ENCODE results near the gene TRIL.

Gene TRIL

DNA sequence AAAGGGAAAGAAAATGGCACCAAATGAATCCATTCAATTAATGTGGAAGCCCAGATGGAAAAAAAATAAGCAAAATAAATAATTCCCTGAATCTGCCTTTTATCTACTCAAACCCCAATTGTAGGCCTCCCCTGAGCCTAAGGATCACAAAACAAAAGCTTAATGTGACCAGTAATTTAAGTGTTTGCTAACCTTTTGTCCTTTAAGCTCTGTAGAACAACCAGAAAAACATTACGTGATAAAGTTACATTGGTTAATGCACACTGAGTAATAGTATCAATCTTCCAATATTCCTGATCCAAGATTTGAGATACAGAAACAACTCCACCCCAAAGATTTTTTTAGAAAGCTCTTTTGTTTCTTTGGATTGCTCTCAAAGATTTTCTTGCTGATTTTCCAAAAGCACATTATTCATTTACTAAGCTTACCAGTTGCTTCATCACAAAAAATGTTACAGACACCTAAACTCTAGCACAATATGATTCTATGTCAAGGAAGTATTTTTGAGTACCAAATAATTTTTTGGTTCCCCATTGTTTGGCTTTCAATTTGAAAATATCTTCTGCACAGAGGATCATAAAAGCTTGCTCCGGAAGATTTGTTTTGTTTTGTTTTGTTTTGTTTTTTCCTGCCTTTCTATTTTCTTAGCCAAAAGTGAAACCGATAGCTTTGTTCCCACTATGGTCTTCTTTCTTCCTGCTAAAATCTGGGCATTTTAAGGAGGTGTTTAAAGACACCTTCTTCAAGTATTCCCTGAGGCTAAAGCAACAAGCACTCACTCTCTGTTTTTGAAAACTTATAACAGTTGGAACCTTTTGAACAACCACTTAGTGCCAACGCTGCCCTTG lies 54.2 kb downstream of the TRIL start:
- H3K79me2 ChIP-seq (ENCODE audit: control insufficient read depth, insufficient read depth, low read length, poor library complexity): no peaks in the 10 kb centered on the region
- WGBS (ENCODE audit: extremely low coverage, insufficient coverage, insufficient read length): no CpG with 5 or more reads among the region's 4 CpGs

More for the DNA sequence above, 54.2 kb downstream of the TRIL start:
- Histone ChIP-seq H3K4me2 (ENCODE audit: low read length) (no peak overlapping the region), H4K91ac (ENCODE audit: low read depth, low read length) (no peak overlapping the region), H3K14ac (ENCODE audit: low read length) (no peak overlapping the region), H3K4ac (ENCODE audit: low read depth, low read length) (no peak overlapping the region), H2BK12ac (ENCODE audit: low read length) (no peak overlapping the region), H2AK5ac (ENCODE audit: low read length) (no peak overlapping the region), H2AFZ (ENCODE audit: insufficient read depth, low read length, poor library complexity) (no peak overlapping the region), H3K4me3 (ENCODE audit: low read depth, low read length) (no peak overlapping the region), H3K36me3 (ENCODE audit: control insufficient read depth in 1 of 2, insufficient read depth in 2 of 2, low read length in 2 of 2) (no peaks in the 10 kb centered on the region), H2BK120ac (ENCODE audit: insufficient read depth, low read length, poor library complexity) (no peak overlapping the region), H3K23ac (ENCODE audit: low read length) (peak overlapping the region; percentile 89), H3K79me1 (ENCODE audit: low read length) (no peaks in the 10 kb centered on the region), H3K9ac (ENCODE audit: low read length) (no peak overlapping the region), H4K8ac (ENCODE audit: low read depth, low read length) (no peak overlapping the region), H3K4me1 (ENCODE audit: control insufficient read depth in 1 of 2, insufficient read depth in 2 of 2, low read length in 2 of 2) (peaks cover 0 to 2% of the 10 kb centered on the region in 2 experiments), H3K18ac (ENCODE audit: low read length) (no peak overlapping the region), H4K12ac (ENCODE audit: low read depth, low read length) (no peak overlapping the region), H3K9me3 (ENCODE audit: insufficient read depth, low read depth, low read length) (no peaks in the 10 kb centered on the region), H2BK5ac (ENCODE audit: low read depth, low read length, poor library complexity) (no peak overlapping the region), H3K27ac (ENCODE audit: low read depth, low read length) (no peak overlapping the region), H3K27me3 (ENCODE audit: insufficient read depth, low read length) (no peaks in the 10 kb centered on the region)
- DNase-seq: no peak

Data from trophoblast cell (in vitro differentiated cells and primary cell).